ENCODE data around the gene ERN1.
A peak's percentile ranks its signal among the peaks of the same experiment; 100 is the strongest.
"Not testable (repeated sequence)": the region's sequence is repeated elsewhere in the genome, so short reads cannot be mapped to it uniquely, and the experiment has no call there.

ERN1 gene

DNA sequence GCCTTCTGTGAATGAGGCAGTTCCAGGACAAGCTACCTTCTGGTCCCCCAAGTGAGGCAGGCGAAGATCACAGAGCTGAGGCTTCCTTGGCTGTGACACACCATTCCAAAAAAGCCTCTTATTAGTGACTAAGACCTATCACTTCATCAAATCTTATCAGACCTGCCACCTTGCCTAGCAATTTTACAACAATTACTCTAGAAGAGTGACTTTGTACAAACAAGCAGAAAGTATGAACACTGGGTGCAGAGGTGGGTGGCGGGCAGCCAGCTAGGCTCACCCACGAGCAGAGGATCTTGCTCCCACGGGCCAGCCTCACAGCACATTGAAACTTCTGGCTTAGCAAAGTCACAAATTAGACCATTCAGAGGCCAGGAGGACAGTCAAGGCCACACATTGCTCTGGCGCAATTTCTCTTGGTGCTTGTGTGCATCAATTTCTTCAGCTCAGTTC lies 107.3 kb downstream of the ERN1 start:
- peak in 1 of 3 donors; percentile 17 for DNase-seq

DNA sequence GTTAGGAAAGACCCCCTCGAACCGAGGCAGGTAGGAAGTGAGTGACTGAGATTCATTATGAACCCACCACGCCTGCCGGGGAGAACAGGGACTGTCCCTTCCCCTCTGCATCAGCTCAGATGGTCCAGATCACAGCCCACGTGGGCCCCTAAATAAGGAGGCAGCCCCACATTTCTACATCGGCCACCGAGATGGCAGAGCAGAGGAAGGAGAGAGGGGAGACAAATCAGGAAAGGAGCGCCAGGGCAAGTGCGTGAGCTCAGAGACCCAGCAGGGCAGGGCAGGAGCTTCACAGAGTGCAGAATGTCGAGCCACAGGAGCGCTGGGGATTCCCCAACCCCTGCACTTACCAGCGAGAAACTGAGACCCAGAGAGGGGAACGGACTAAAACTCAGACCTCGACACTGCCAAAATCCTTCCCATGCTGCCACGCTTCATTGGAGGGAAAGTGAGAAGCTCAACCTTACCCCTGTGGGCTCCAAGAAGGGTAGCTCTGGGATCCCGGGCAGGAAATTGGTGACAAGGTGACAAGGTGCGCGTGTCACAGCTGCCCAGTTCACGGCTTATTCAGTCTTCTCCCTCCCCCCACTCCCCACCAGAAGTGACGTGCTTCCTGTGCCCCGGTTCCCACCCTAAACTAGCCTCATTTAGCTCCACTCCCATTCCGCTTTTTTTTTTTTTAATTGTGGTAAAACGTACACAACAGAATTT lies 109.7 kb downstream of the ERN1 start, which contains the start of gene ICAM2:
Gene ICAM2, minus strand, starts transcription at position 578 of the 711 bp plus-strand sequence. CDS start 13,942 bp downstream, outside the sequence.
- peak; percentile 35 to 45 (median 40) for DNase-seq

DNA sequence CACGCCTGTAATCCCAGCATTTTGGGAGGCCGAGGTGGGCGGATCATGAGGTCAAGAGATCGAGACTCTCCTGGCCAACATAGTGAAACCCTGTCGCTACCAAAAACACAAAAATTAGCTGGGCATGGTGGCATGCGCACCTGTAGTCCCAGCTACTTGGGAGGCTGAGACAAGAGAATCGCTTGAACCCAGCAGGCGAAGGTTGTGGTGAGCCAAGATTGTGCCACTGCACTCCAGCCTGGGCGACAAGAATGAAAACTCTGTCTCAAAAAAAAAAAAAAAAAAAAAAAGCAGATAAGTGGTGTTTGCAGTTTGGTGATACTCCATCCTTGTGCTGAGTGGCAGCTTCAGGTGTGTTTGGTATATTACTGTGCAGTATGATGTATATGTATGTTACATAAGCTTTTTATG lies 110.4 kb downstream of the ERN1 start:
- DNase-seq, result not testable (repeated sequence)

DNA sequence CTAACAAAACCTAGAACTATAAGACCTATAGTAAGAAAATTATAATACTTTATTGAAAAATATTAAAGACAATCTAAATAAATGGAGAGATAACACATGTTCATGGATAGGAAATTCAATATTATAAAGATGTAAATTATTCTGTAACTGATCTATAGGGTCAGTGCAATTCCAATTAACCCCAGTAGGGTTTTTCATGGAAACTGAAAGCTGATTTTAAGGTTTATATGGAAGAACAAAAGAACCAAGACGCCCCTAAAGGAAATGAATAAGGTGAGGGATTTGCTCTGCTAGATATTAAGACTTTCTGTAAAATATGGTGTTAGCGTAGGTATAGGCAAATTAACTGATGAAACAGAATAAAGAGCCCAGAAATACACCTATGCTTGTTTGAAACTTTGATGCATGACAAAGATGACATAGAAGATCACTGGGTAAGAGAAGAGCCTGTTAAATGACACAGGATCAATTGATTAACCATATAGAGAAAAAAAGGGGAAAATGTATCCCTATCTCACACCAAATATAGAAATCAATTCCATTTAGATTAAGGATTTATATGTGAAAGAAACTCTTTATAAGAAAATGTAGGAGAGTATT lies 112.5 kb downstream of the ERN1 start:
- peak in 2 of 3 donors; percentile 25 to 51 for DNase-seq

DNA sequence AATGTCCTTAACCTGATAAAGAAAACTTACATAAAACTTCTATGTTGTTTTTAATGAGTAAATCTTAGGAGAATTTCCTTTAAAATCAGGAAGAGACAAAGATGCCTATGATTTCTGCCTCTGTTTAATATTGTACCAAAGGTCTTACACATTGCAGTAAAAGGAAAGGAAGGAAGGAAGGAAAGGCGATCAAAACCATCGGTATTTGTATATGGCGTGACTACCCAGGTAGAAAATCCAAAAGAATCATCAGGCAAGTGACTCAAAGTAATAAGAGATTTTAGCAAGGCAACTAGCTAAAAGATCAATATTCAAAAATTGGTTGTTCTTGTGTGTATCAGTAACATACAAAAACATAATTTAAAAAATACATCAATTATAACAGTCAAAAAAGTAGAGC lies 113.0 kb downstream of the ERN1 start:
- no peak for DNase-seq

DNA sequence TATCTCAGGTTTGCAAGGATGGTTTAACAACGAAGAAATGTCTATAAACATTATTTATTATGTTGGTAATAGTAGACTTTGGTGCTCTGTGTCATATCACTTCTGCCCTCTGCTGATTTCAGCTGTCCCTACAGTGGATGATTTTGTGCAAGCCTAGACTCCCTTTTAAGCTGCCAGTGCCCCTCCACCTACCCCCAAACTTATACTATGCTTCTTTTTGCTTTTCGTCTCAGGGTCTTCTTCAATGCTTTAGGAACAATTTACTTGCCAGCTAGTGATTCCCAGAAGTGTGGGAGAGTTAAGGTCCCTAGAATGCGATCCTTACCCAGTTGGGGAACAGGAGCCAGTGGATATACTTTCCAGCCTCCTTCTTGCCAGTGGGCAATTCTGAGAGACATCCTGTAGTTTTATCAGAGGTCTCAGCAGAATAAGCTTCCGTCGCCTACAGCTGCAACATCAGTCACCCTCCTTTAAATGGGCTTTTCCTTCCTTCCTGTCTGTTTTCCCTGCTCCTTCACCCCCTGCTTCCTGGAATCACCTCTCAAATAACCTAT lies 113.6 kb downstream of the ERN1 start:
- DNase-seq, result no peak

DNA sequence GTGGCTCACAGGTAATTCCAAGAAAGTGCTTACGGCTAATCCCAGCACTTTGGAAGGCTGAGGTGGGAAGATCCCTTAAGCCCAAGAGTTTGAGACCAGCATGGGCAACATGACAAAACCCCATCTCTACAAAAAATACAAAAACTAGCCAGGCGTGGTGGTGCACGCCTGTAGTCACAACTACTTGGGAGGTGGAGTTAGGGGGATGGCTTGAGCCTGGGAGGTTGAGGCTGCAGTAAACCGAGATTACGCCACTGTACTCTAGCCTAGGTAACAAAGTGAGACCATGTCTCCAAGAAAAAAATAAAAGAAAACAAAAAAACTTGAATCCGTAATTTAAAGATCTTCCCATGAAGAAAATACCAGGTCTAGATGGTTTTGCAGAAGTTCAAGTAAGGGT lies 114.5 kb downstream of the ERN1 start:
- DNase-seq, result no peak

DNA sequence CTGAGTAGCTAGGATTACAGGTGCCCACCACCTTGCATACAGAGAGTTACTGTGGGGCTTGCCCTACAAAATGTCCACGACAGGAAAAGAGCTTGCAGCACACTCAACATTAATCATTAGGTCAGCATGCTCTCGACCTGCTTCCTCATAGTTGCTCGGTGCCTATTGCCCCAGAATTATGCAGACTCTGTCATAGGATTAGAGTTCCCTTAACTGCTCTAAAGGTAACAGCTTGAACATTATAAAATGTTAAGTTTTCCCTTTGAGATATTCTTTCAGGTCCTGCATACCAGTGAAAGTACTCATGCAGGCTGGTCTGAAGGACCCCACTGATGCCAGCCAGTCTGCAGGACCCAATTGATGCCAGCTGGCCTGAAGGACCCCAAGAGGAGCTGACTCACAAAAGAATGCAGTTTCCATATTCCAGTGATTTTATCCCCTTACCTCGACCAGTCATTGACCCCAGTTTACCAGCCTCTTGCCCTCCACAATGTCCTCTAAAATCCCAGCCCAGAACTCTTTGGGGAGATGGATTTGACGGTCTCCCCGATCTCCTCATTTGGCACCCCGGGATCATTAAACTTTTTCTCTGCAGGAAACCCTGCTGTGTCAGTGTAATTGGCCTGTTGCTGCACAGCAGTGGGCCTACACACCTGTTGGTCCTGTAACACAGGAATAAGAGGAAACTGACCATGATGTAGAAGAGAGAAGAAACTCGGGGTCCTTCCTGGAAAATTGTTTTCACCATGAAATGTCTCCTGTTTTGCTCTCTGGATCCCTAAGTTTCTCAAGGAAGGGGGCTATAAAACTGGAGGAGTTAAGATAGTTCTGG lies 120.2 kb downstream of the ERN1 start:
- peak; percentile 69 to 85 (median 85) for DNase-seq

DNA sequence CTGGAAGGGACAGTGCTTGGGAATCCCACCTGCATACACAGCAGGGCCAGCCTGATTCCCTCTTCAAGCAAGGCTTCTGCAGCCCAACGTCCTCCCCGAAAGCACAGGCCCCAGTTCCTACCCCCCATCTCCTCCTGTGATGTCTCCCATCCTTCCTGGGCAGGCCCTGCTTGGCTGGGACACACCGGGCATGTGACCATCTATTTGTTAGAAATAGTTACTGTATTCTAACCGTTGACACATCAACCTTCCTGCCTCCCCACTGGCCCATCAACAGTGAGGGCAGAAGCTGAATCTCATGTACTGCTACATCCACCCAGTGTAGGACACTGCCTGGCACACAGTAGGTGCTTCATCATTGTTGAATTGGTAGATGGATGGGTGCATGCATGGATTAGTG lies 121.1 kb downstream of the ERN1 start:
- DNase-seq, result no peak

DNA sequence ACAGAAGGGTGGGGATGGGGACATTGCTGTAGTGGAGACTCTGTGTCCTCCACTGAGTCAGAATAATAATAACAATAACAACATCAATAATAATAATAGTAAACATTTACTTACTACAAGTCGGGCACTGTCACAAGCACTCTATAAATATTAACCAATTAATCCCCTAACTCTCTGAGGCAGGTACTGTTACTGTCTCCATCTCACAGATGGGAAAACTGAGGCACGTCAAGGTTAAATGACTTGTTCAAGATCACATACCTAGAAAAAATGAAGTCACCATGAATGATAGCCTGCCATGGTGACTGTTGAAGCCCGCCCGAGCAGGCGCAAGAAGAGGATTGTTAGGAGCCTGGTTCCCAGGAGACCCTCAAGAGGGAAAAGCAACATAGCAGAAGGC lies 121.6 kb downstream of the ERN1 start:
- no peak for DNase-seq

DNA sequence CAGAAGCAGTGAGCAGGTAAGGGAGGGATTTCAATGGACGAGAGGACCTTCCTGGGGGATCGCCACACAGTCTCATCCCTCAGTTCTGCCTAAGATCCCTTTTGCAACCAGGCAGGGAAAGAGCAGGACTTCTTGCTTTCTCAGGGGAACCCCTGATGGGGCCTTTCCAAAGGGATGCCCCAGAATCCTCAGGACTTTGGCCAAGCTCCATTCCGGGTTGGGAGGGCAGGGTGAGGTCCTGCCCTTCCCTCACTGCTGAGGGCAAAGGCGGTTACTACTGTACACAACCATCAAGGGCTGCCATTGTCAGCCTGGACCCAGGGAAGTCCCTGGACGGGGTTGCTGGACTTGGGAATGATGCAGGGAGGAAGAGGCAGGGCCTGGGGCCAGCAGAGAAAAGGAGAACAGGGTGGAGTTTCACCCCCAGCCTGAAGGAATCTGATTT lies 122.1 kb downstream of the ERN1 start:
- peak; percentile 50 to 78 (median 59) for DNase-seq

DNA sequence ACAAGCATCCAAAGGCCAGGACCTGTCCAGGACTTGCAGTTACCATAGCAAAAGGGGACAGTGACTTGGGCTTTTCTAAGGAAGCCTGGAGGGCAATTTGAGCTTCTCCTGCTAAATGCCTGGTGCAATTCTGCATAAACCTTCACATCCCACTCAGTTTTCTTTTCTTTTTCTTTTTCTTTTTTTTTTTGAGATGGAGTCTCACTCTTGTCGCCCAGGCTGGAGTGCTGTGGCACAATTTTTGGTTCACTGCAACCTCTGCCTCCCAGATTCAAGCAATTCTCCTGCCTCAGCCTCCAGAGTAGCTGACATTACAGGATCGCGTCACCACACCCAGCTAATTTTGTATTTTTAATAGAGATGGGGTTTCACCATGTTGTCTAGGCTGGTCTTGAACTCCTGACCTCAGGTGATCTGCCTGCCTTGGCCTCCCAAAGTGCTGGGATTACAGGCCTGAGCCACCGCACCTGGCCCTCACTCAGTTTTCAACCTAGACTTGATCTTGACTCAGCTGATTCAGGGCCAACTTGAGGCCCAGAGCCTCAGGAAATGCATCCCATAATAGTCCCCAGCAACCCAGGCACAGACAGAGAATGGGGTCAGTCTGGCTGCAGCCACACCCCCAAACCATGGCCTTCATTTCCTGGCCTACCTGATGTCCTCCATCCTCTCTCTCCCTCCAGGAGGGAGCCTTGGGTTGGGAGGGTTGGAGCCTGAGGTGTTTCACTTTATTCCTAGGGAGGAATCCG lies 122.7 kb downstream of the ERN1 start:
- DNase-seq, result not testable (repeated sequence)

DNA sequence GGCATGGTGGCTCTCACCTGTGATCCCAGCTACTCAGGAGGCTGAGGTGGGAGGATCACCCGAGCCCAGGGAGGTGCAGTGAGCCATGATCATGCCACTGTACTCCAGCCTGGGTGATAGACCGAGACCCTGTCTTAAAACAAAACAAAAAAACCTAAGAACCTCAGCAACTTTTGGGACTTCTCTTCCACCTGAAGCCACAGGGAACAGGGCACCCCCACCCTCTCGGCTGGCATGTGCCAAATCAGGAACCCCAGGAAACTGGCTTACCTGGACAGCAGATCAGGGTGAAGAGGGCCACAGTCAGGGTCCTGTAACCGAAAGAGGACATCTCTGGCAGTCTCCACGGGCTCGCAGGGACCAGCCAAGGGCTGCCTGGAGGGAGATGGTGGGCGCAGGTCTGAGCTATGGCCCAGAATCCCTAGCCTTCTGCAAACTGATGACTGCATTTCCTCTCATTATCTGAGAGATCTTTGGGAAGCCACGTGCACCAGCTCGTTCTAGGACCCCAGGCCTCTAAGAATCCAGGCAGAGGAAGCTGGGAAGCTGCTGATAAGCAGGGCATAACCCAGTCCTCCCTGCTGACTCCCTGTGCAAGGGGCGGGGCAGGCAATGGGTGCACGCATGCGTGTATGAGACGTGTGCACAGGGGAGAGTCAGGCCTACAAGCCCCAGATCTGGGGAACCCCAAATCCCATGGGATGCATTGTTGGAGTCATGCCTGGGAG lies 123.4 kb downstream of the ERN1 start:
- peak in 1 of 3 donors; percentile 32 for DNase-seq

DNA sequence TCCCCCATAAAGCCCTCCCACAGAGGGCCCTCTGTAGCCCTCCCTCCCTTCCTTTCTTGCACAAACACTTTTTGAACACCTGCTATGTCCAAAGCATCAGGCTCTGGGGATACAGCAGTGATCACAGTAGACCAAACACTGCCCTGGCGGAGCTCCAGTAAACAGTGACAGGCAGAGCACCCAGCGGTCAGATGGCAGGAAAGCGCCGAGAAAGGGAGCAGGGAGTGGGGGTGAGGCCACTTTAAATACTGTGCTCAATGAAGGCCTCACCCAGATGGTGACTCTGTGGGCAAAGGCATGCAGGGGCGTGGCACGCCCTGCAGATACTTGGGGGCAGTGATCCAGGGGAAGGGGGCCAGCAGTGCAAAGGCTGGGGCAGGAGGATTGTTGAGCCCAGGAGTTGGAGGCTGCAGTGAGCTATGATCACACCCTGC lies 124.2 kb downstream of the ERN1 start:
- DNase-seq, result no peak

DNA sequence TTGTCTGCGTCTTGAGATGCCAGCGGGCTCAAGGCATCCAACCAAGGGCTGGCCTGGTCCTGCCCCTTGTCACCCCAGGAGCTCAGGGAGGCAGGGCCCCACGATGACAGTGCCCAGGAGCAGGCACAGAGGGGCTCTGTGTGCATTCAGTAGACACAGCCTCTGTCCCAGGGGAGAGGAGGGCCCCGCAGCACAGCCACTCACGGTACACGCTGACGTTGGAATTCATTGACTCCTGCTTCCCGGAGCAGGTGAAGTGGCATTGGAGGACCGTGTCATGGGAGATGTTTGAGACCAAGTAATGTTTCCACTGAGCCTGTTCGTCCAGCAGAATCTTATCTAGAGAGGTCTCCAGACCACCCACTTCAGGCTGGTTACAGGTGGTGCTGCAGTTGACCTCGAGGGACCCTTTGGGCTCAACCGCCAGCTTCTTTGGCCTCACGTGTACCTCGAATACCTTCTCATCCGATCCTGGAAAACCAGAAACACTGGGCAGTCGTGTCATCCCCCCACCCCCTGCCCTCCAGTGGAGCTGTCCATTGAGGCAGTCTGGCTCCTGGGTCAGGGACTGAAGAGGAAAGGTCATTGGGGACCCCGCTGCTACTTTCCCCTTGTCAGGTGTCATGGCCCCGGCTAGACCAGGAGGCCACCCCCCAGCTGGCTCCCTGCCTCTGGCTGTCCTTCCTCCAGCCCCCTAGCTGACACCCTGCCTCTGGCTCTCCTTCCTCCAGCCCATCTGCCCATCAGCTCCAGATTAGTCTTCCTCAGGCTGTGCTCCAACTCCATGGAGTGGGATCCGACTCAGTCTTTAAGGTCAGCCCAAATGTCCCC lies 124.8 kb downstream of the ERN1 start:
- DNase-seq, result no peak

DNA sequence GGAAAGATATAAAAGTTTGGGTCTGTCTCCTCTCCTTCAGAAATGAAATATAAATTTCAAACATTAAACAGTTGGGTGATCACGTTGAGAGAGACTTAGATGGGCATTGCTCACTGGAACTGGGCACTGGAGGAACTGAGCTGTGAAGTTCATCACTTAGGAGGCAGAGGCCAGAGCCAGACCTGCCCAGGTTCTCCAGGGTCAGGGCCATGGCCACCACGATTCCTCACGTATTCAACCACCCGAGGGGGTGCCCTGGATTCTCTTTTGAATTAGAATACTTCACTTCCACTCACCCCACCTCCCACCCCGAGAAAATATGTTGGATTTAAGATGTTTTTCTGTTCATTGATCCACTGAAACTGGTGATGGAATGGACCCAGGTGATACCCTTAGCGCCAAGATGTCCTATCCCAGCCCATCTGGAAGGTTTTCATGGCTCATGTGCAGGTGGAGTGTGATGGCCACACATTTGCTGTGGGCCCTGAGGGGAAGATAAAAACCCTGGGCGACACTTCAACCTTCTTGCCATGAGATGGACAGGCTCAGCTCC lies 125.7 kb downstream of the ERN1 start:
- no peak for DNase-seq

DNA sequence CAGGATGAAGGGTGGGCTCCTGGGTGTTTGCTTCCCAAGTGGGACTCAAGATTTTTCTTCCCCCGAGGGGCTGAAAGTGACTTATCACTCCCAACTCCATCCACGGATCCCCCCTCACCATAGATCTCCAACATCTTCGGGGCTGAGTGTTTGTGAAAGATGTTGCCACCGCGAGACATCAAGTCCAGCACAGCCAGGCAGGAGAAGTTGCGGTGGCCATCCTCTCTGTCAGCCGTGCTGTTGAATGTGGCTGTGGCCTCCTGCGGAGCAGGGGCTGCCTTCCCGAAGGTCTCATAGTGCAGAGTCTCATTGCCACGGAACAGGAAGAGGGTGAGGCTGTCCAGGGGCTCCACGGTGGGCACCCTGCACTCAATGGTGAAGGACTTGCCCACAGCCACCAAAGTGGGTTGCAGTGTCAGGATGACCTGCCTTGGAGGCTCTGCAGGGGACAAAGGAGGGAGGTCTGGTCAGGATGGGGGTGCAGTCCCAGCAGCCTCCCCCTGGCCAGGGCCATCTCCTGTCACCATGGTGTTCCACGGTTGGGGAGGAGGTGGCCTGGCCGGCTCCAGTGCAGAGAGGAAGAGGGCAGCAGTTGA lies 126.3 kb downstream of the ERN1 start:
- no peak for DNase-seq

DNA sequence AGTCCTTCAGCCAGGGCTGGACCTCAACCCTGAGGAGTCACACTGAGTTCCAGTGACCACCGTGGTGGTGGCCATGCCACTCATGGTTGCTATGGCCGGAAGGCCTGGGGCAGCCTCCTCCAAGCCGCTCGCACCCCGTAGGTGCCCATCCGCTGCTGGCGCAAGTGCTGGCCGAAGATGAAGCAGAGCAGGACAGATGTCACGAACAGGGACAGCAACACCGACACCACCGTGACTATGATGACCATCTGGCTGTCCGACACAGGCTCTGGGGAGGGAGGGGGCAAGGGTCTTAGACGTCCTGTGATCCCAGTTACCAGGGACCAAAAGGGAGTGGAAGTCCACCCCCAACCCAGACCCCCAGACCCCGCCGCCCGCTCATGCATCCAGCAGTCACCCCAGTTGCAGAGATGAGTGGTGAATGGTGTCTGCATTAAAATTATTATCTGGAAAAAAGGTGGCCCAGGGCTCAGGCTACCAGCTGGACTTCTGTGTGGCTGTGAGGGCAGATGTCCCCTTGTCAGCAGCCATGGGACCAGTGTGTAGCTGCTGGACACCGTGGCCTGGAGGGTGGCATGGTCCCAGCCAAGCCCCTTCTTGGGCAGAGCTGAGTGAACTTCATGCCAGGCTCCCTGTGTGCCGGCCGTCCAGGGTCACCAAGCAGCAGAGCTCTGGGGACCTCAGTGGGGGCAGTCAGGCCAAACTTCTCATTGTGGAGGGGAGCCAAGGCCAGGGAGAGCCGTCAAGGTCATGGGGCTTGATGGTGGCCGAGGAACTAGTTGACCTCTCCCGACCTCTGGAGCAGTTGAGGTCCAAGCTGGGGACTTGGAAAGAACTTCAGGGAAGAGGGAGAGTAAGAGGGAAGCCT lies 127.1 kb downstream of the ERN1 start:
- DNase-seq, result no peak
